Upper lobe of left lung (tissue), 4 donors: Measurements from ENCODE around the gene EPHB1.

Experiments used
- POLR2A ChIP-seq, 4 donors: fragments of 450-650 bp; IDR thresholded peaks; one replicate each; pipeline ENCODE4 v1.5.1; 2016 to 2017; ENCODE audit warnings: antibody characterized with exemption in 4 of 4, mild to moderate bottlenecking in 2 of 4
- POLR2AphosphoS5 ChIP-seq, 2 donors: sonication (generic); formaldehyde crosslinking; IDR thresholded peaks; one replicate each; pipeline ENCODE4 v1.5.1; 2017; ENCODE audit warnings: antibody characterized with exemption in 2 of 2

DNA sequence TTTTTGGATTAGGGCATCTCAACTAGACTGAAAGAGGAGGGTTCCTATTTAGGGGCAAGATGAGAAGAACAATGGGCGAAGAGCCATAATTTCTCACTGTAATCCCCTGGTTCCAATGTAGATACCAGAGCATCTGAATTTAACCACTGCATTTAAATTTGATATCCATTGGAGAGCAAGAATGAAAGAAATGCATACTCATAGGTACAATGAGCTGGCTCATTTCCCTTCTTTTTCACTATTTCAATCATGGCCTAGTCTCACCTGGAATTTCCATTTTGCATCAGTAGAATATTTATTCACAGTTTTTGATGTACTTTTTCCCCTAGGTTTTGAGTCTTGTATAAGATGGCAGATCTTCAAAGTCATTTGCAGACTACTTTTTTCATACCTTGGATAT, 13.8 kb downstream of the EPHB1 start:
- TF ChIP-seq POLR2AphosphoS5 (IDR thresholded peaks at IDR 0.05) = no peak
- no peak for TF ChIP-seq POLR2A (IDR thresholded peaks at IDR 0.05)
